Measurements from ENCODE around the gene GOLGB1. TPM values are rescaled to one million over a fixed set of nuclear protein-coding genes. Genes with fewer than 3 reads are reported as not detected.

GOLGB1 gene
- total RNA-seq, 1 donor from 2014 or later: 45.4 TPM

- no peaks in the 10 kb centered on the region for H3K9me3 ChIP-seq
- no peak for DNase-seq (ENCODE audit: extremely low spot score in 2 of 2)
- H3K4me3 ChIP-seq: no peak overlapping the region
- no peak overlapping the region for H3K27ac ChIP-seq
- H3K27me3 ChIP-seq: no peaks in the 10 kb centered on the region
- intact Hi-C loops (cut with DNase I): no loop called here
- TF ChIP-seq POLR2A (IDR thresholded peaks at IDR 0.05): no peak
- TF ChIP-seq CTCF (IDR thresholded peaks at IDR 0.05): no peak
- no peak for TF ChIP-seq POLR2AphosphoS5 (IDR thresholded peaks at IDR 0.05; ENCODE audit: insufficient read depth in 1 of 2, low read depth in 1 of 2)
- peaks cover 0 to 69% of the 10 kb centered on the region in 2 donors for H3K36me3 ChIP-seq
- H3K4me1 ChIP-seq: no peaks in the 10 kb centered on the region
These were observed 82.2 kb downstream of the GOLGB1 start for GRCh38 chr3:121667333-121667732.

GRCh38 chr3:121665488-121665887 lies 84.1 kb downstream of the GOLGB1 start:
- no peak overlapping the region for H3K4me3 ChIP-seq
- H3K9me3 ChIP-seq: no peaks in the 10 kb centered on the region
- no peaks in the 10 kb centered on the region for H3K27me3 ChIP-seq
- H3K36me3 ChIP-seq: peaks cover 0 to 63% of the 10 kb centered on the region in 2 donors
- TF ChIP-seq POLR2AphosphoS5 (IDR thresholded peaks at IDR 0.05; ENCODE audit: insufficient read depth in 1 of 2, low read depth in 1 of 2): no peak
- TF ChIP-seq POLR2A (IDR thresholded peaks at IDR 0.05): no peak
- no peak for TF ChIP-seq CTCF (IDR thresholded peaks at IDR 0.05)
- no peak overlapping the region for H3K27ac ChIP-seq
- no peak for DNase-seq (ENCODE audit: extremely low spot score in 2 of 2)
- H3K4me1 ChIP-seq: peaks cover 11% of the 10 kb centered on the region
- intact Hi-C loops (cut with DNase I): no loop called here

- peaks cover 13% of the 10 kb centered on the region for H3K4me1 ChIP-seq
- DNase-seq (ENCODE audit: extremely low spot score in 2 of 2): no peak
- no peak overlapping the region for H3K4me3 ChIP-seq
- H3K9me3 ChIP-seq: no peaks in the 10 kb centered on the region
- no peak for TF ChIP-seq POLR2AphosphoS5 (IDR thresholded peaks at IDR 0.05; ENCODE audit: insufficient read depth in 1 of 2, low read depth in 1 of 2)
- no peak for TF ChIP-seq CTCF (IDR thresholded peaks at IDR 0.05)
- TF ChIP-seq POLR2A (IDR thresholded peaks at IDR 0.05): no peak
- peaks cover 0 to 52% of the 10 kb centered on the region in 2 donors for H3K36me3 ChIP-seq
- intact Hi-C loops (cut with DNase I): no loop called here
- H3K27me3 ChIP-seq: no peaks in the 10 kb centered on the region
- no peak overlapping the region for H3K27ac ChIP-seq
These were observed 86.2 kb downstream of the GOLGB1 start for GRCh38 chr3:121663171-121663847.

- Histone ChIP-seq H3K4me1 (peaks cover 13% of the 10 kb centered on the region), H3K36me3 (peaks cover 0 to 46% of the 10 kb centered on the region in 2 donors), H3K27me3 (no peaks in the 10 kb centered on the region), H3K4me3 (no peak overlapping the region), H3K9me3 (no peaks in the 10 kb centered on the region), H3K27ac (no peak overlapping the region)
- intact Hi-C loops (cut with DNase I): no loop called here
- DNase-seq (ENCODE audit: extremely low spot score in 2 of 2): no peak
- TF ChIP-seq POLR2A (IDR thresholded peaks at IDR 0.05) (no peak), CTCF (IDR thresholded peaks at IDR 0.05) (no peak), POLR2AphosphoS5 (IDR thresholded peaks at IDR 0.05; ENCODE audit: insufficient read depth in 1 of 2, low read depth in 1 of 2) (no peak)
These were observed 86.8 kb downstream of the GOLGB1 start for GRCh38 chr3:121662742-121663141.

GRCh38 chr3:121661376-121661775 lies 88.2 kb downstream of the GOLGB1 start:
- no peak overlapping the region for H3K4me3 ChIP-seq
- peaks cover 0 to 33% of the 10 kb centered on the region in 2 donors for H3K36me3 ChIP-seq
- no peaks in the 10 kb centered on the region for H3K27me3 ChIP-seq
- H3K27ac ChIP-seq: peak overlapping the region; percentile 43
- peaks cover 13% of the 10 kb centered on the region for H3K4me1 ChIP-seq
- intact Hi-C loops (cut with DNase I): no loop called here
- no peak for DNase-seq (ENCODE audit: extremely low spot score in 2 of 2)
- TF ChIP-seq POLR2AphosphoS5 (IDR thresholded peaks at IDR 0.05; ENCODE audit: insufficient read depth in 1 of 2, low read depth in 1 of 2) (no peak), CTCF (IDR thresholded peaks at IDR 0.05) (no peak), POLR2A (IDR thresholded peaks at IDR 0.05) (no peak)
- H3K9me3 ChIP-seq: no peaks in the 10 kb centered on the region
